Mesenchymal stem cell (in vitro differentiated cells and primary cell): ENCODE results near the gene DRC1.
A peak's percentile ranks its signal among the peaks of the same experiment; 100 is the strongest.

Source experiments
- DNase-seq: peaks from one replicate; pipeline ENCODE4 v3.0.0-alpha.2; 2013
- H2AFZ ChIP-seq: one replicate; pipeline ENCODE4 v1.6.1; 2013; ENCODE audit warnings: low read depth, mild to moderate bottlenecking, control low read depth, inconsistent platforms, low read length, moderate library complexity
- H2AK5ac ChIP-seq: 2 replicates; pipeline ENCODE4 v1.6.1; 2013; ENCODE audit warnings: low read length, moderate library complexity, mild to moderate bottlenecking, inconsistent platforms; ENCODE audit not compliant: severe bottlenecking
- H2BK120ac ChIP-seq: one replicate; pipeline ENCODE4 v1.6.1; 2013; ENCODE audit warnings: low read depth, mild to moderate bottlenecking, inconsistent platforms, low read length, moderate library complexity
- H2BK12ac ChIP-seq, 2 experiments: one replicate each; pipeline ENCODE4 v1.6.1; 2013; ENCODE audit warnings: inconsistent platforms in 2 of 2, low read length in 2 of 2, mild to moderate bottlenecking in 2 of 2, moderate library complexity in 2 of 2, control low read depth in 1 of 2
- H2BK15ac ChIP-seq: one replicate; pipeline ENCODE4 v1.6.1; 2013; ENCODE audit warnings: mild to moderate bottlenecking, low read depth, inconsistent platforms; ENCODE audit not compliant: poor library complexity, severe bottlenecking
- H2BK5ac ChIP-seq: 2 replicates; pipeline ENCODE4 v1.6.1; 2013; ENCODE audit warnings: low read depth, mild to moderate bottlenecking, low read length, control low read depth, inconsistent platforms; ENCODE audit not compliant: poor library complexity, severe bottlenecking
- H3K14ac ChIP-seq, 2 experiments: one replicate each; pipeline ENCODE4 v1.6.1; 2013; ENCODE audit warnings: inconsistent platforms in 2 of 2, low read length in 2 of 2, control low read depth in 1 of 2, mild to moderate bottlenecking in 1 of 2, moderate library complexity in 1 of 2
- H3K18ac ChIP-seq, 2 experiments: one replicate each; pipeline ENCODE4 v1.6.1; 2013; ENCODE audit warnings: inconsistent platforms in 2 of 2, low read length in 2 of 2, control low read depth in 1 of 2, low read depth in 1 of 2, mild to moderate bottlenecking in 1 of 2
- H3K23ac ChIP-seq, 2 experiments: one replicate each; pipeline ENCODE4 v1.6.1; 2013; ENCODE audit warnings: inconsistent platforms in 2 of 2, low read length in 2 of 2, mild to moderate bottlenecking in 2 of 2, moderate library complexity in 2 of 2, control low read depth in 1 of 2
- H3K27ac ChIP-seq: 2 replicates; pipeline ENCODE4 v1.5.1; 2013; ENCODE audit warnings: mild to moderate bottlenecking, moderate library complexity, low read length, control low read depth, inconsistent platforms; ENCODE audit not compliant: poor library complexity, severe bottlenecking
- H3K27me3 ChIP-seq, 2 experiments: 2 replicates each; pipeline versions ENCODE4 v1.6.1 to v1.7.0; 2013; ENCODE audit warnings: low read length in 2 of 2, mild to moderate bottlenecking in 2 of 2, moderate library complexity in 2 of 2, control low read depth in 1 of 2, inconsistent platforms in 1 of 2; ENCODE audit not compliant: control insufficient read depth in 1 of 2, insufficient read depth in 1 of 2
- H3K36me3 ChIP-seq, 2 experiments: 2 replicates each; pipeline versions ENCODE4 v1.6.1 to v1.7.0; 2013; ENCODE audit warnings: low read length in 2 of 2, control low read depth in 1 of 2, inconsistent platforms in 1 of 2, low read depth in 1 of 2, mild to moderate bottlenecking in 1 of 2; ENCODE audit not compliant: insufficient read depth in 2 of 2, control insufficient read depth in 1 of 2
- H3K4ac ChIP-seq, 2 experiments: one replicate each; pipeline ENCODE4 v1.6.1; 2013; ENCODE audit warnings: inconsistent platforms in 2 of 2, low read length in 2 of 2, mild to moderate bottlenecking in 2 of 2, moderate library complexity in 2 of 2, control low read depth in 1 of 2, low read depth in 1 of 2
- H3K4me1 ChIP-seq: 2 replicates; pipeline ENCODE4 v1.6.1; 2013; ENCODE audit warnings: low read depth, low read length, control low read depth; ENCODE audit not compliant: control insufficient read depth, insufficient read depth
- H3K4me2 ChIP-seq: 2 replicates; pipeline ENCODE4 v1.6.1; 2013; ENCODE audit warnings: low read length, mild to moderate bottlenecking, inconsistent platforms; ENCODE audit not compliant: poor library complexity, severe bottlenecking
- H3K4me3 ChIP-seq, 2 experiments: 2 replicates each; pipeline versions ENCODE4 v1.5.1 to v1.7.0; 2013; ENCODE audit warnings: low read length in 2 of 2, mild to moderate bottlenecking in 2 of 2, control low read depth in 1 of 2, low read depth in 1 of 2; ENCODE audit not compliant: insufficient read depth in 1 of 2
- H3K79me1 ChIP-seq: replicated peaks from 2 replicates; pipeline ENCODE4 v1.6.1; 2013; ENCODE audit warnings: mild to moderate bottlenecking, control low read depth, low read length, inconsistent platforms; ENCODE audit not compliant: poor library complexity, severe bottlenecking
- H3K9ac ChIP-seq: 2 replicates; pipeline ENCODE4 v1.7.0; 2013; ENCODE audit warnings: mild to moderate bottlenecking, low read length, moderate library complexity
- H3K9me3 ChIP-seq: 2 replicates; pipeline ENCODE4 v1.7.0; 2013; ENCODE audit warnings: mild to moderate bottlenecking, low read length; ENCODE audit not compliant: control insufficient read depth
- H4K8ac ChIP-seq: one replicate; pipeline ENCODE4 v1.6.1; 2013; ENCODE audit warnings: inconsistent platforms, mild to moderate bottlenecking, low read length, moderate library complexity
- H4K91ac ChIP-seq: one replicate; pipeline ENCODE4 v1.6.1; 2013; ENCODE audit warnings: mild to moderate bottlenecking, low read length, inconsistent platforms
- WGBS: methylation state at CpG from one replicate; pipeline ENCODE4 v1.1.7; 2013; ENCODE audit warnings: mixed read lengths; 5-methylcytosine and 5-hydroxymethylcytosine counted together

The DRC1 gene

GRCh38 chr2:26485725-26486418 is 84.2 kb downstream of the DRC1 start:
- no peak overlapping the region for H3K4ac ChIP-seq
- H3K23ac ChIP-seq, result no peak overlapping the region
- no peak overlapping the region for H2BK15ac ChIP-seq
- no peak overlapping the region for H2AK5ac ChIP-seq
- H4K8ac ChIP-seq, result no peak overlapping the region
- H3K14ac ChIP-seq, result no peak overlapping the region
- no peak for DNase-seq
- no peaks in the 10 kb centered on the region for H3K36me3 ChIP-seq
- H3K27me3 ChIP-seq, result peaks cover 56 to 73% of the 10 kb centered on the region in 2 experiments
- no peak overlapping the region for H4K91ac ChIP-seq
- H3K4me1 ChIP-seq, result peaks cover 6% of the 10 kb centered on the region
- H3K79me1 ChIP-seq, result no peaks in the 10 kb centered on the region
- no peak overlapping the region for H3K27ac ChIP-seq
- no peak overlapping the region for H3K18ac ChIP-seq
- no peak overlapping the region for H2BK120ac ChIP-seq
- no peaks in the 10 kb centered on the region for H3K9me3 ChIP-seq
- H3K4me3 ChIP-seq, result no peak overlapping the region
- 67% methylated on average over 8 of the region's 8 CpGs for WGBS
- no peak overlapping the region for H3K9ac ChIP-seq
- no peak overlapping the region for H2BK5ac ChIP-seq
- H2AFZ ChIP-seq, result no peak overlapping the region
- no peak overlapping the region for H3K4me2 ChIP-seq
- H2BK12ac ChIP-seq, result no peak overlapping the region

DNA sequence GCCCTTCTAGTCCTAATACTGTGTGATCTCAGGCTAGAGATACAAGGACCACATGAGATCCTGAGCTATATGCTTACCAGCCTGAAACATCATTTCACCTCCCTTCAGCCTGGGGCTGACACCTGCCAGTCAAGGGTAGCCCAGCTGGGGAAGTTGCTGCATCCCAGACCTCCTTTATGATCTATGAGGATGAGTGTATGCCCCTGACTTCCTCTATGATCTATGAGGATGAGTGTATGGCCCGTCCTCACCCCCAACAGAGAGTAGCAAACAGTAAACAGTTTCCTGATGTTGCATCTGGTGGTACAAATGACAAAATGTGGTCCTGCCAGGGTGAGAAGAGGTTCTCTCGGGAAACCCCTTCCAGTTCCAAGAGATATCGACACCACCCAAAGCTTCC is 85.1 kb downstream of the DRC1 start:
- no peaks in the 10 kb centered on the region for H3K36me3 ChIP-seq

GRCh38 chr2:26487192-26487591 is 85.5 kb downstream of the DRC1 start:
- H2BK12ac ChIP-seq, result no peak overlapping the region
- no peak overlapping the region for H3K4ac ChIP-seq
- H3K4me2 ChIP-seq, result no peak overlapping the region
- H4K8ac ChIP-seq, result no peak overlapping the region
- no peak overlapping the region for H3K23ac ChIP-seq
- H2BK120ac ChIP-seq, result no peak overlapping the region
- no peaks in the 10 kb centered on the region for H3K36me3 ChIP-seq
- no peak overlapping the region for H4K91ac ChIP-seq
- WGBS, result 82% methylated on average over 5 of the region's 5 CpGs
- H3K4me1 ChIP-seq, result peaks cover 6% of the 10 kb centered on the region
- H3K79me1 ChIP-seq, result no peaks in the 10 kb centered on the region
- no peak overlapping the region for H2BK15ac ChIP-seq
- H3K14ac ChIP-seq, result no peak overlapping the region
- H2AFZ ChIP-seq, result no peak overlapping the region
- no peak overlapping the region for H3K18ac ChIP-seq
- no peaks in the 10 kb centered on the region for H3K9me3 ChIP-seq
- H2BK5ac ChIP-seq, result no peak overlapping the region
- H3K27me3 ChIP-seq, result peaks cover 69 to 80% of the 10 kb centered on the region in 2 experiments
- no peak overlapping the region for H2AK5ac ChIP-seq
- DNase-seq, result no peak
- H3K4me3 ChIP-seq, result no peak overlapping the region
- no peak overlapping the region for H3K9ac ChIP-seq
- H3K27ac ChIP-seq, result no peak overlapping the region

More for the DNA sequence above, 85.1 kb downstream of the DRC1 start:
- Histone ChIP-seq H3K27me3 (peaks cover 65 to 79% of the 10 kb centered on the region in 2 experiments), H3K4me2 (no peak overlapping the region), H3K9ac (no peak overlapping the region), H2BK120ac (no peak overlapping the region), H2BK5ac (no peak overlapping the region), H3K4ac (no peak overlapping the region), H3K18ac (no peak overlapping the region), H3K9me3 (no peaks in the 10 kb centered on the region), H4K91ac (no peak overlapping the region), H2AK5ac (no peak overlapping the region), H2BK12ac (no peak overlapping the region), H4K8ac (no peak overlapping the region), H2BK15ac (no peak overlapping the region), H3K27ac (no peak overlapping the region), H3K14ac (no peak overlapping the region), H3K79me1 (no peaks in the 10 kb centered on the region), H3K4me1 (peaks cover 6% of the 10 kb centered on the region), H3K23ac (no peak overlapping the region), H3K4me3 (no peak overlapping the region), H2AFZ (no peak overlapping the region)
- 92% methylated on average over 2 of the region's 3 CpGs for WGBS
- no peak for DNase-seq

GRCh38 chr2:26488463-26489212 is 86.9 kb downstream of the DRC1 start:
- Histone ChIP-seq H3K4me2 (no peak overlapping the region), H3K9me3 (no peaks in the 10 kb centered on the region), H3K18ac (no peak overlapping the region), H3K4me3 (no peak overlapping the region), H3K23ac (no peak overlapping the region), H2BK120ac (no peak overlapping the region), H3K79me1 (no peaks in the 10 kb centered on the region), H3K4me1 (no peaks in the 10 kb centered on the region), H3K9ac (no peak overlapping the region), H3K27me3 (peaks cover 69 to 71% of the 10 kb centered on the region in 2 experiments), H2BK15ac (no peak overlapping the region), H3K27ac (no peak overlapping the region), H4K91ac (no peak overlapping the region), H2BK12ac (no peak overlapping the region), H4K8ac (no peak overlapping the region), H2AFZ (no peak overlapping the region), H3K14ac (peak overlapping the region in 1 of 2 experiments; percentile 31), H3K36me3 (no peaks in the 10 kb centered on the region), H2BK5ac (no peak overlapping the region), H3K4ac (no peak overlapping the region), H2AK5ac (no peak overlapping the region)
- no peak for DNase-seq
- 84% methylated on average over 20 of the region's 20 CpGs for WGBS
